Renal pelvis (tissue), 4 donors: ENCODE results near the gene TNFRSF9. TPM values are rescaled to one million over a fixed set of nuclear protein-coding genes. Genes with fewer than 3 reads are reported as not detected.
"Not testable (repeated sequence)": the region's sequence is repeated elsewhere in the genome, so short reads cannot be mapped to it uniquely, and the experiment has no call there.

ENCODE experiments used
- DNase-seq: peaks from one replicate; pipeline ENCODE4 v3.0.0-alpha.2; 2013
- polyA plus RNA-seq, 3 donors: library from polyadenylated mRNA; unstranded; fragments of 120-200 nt; gene quantifications; one replicate each; pipeline ENCODE4 v1.2.1, GENCODE V29; 2013; ENCODE audit not compliant: insufficient read length in 3 of 3

Gene TNFRSF9
- polyA plus RNA-seq, 3 donors, result 0.07 to 0.12 (median 0.12) TPM

- DNase-seq, result no peak
These were observed 20.8 kb downstream of the TNFRSF9 start for GRCh38 chr1:7919880-7920279.

GRCh38 chr1:7917971-7918370 is 22.7 kb downstream of the TNFRSF9 start:
- not testable (repeated sequence) for DNase-seq

GRCh38 chr1:7916501-7916830 is 24.2 kb downstream of the TNFRSF9 start:
- no peak for DNase-seq

- DNase-seq, result no peak
These were observed 24.7 kb downstream of the TNFRSF9 start for GRCh38 chr1:7915826-7916500.

GRCh38 chr1:7912743-7913557 is 27.7 kb downstream of the TNFRSF9 start:
- no peak for DNase-seq

GRCh38 chr1:7912145-7912544 is 28.5 kb downstream of the TNFRSF9 start:
- DNase-seq, result no peak

GRCh38 chr1:7905262-7905661 is 35.4 kb downstream of the TNFRSF9 start:
- DNase-seq, result no peak

GRCh38 chr1:7902478-7903085 is 38.1 kb downstream of the TNFRSF9 start:
- DNase-seq, result peak; percentile 71

GRCh38 chr1:7899741-7900140 is 40.9 kb downstream of the TNFRSF9 start:
- DNase-seq, result no peak

- DNase-seq, result no peak
These were observed 41.7 kb downstream of the TNFRSF9 start for GRCh38 chr1:7898962-7899361.

GRCh38 chr1:7896994-7897393 is 43.6 kb downstream of the TNFRSF9 start:
- no peak for DNase-seq

- no peak for DNase-seq
These were observed 47.0 kb downstream of the TNFRSF9 start for GRCh38 chr1:7893529-7894180.

- no peak for DNase-seq
These were observed 48.8 kb downstream of the TNFRSF9 start for GRCh38 chr1:7891804-7892203.

GRCh38 chr1:7890853-7891252 is 49.8 kb downstream of the TNFRSF9 start:
- DNase-seq, result no peak

- DNase-seq, result no peak
These were observed 52.2 kb downstream of the TNFRSF9 start for GRCh38 chr1:7888248-7889081.

- no peak for DNase-seq
These were observed 54.3 kb downstream of the TNFRSF9 start for GRCh38 chr1:7886405-7886745.

GRCh38 chr1:7885513-7886404 is 54.9 kb downstream of the TNFRSF9 start:
- DNase-seq, result no peak

- DNase-seq, result no peak
These were observed 55.9 kb downstream of the TNFRSF9 start for GRCh38 chr1:7884757-7885156.

- no peak for DNase-seq
These were observed 61.4 kb downstream of the TNFRSF9 start for GRCh38 chr1:7879228-7879627.

GRCh38 chr1:7878027-7878426 is 62.6 kb downstream of the TNFRSF9 start:
- DNase-seq, result no peak
